GM20431 (cell line): ENCODE data around the gene LILRB5.
"Not testable (repeated sequence)": the region's sequence is repeated elsewhere in the genome, so short reads cannot be mapped to it uniquely, and the experiment has no call there.

ENCODE experiments used
- in situ Hi-C: fragments of 300-500 bp; cut with MseI, MboI; formaldehyde crosslinking; loops from one replicate; pipeline ENCODE4 v1.15.0; 2020; ENCODE audit warnings: low sequenced_read_pairs; ENCODE audit not compliant: unreplicated experiment

LILRB5 gene

DNA sequence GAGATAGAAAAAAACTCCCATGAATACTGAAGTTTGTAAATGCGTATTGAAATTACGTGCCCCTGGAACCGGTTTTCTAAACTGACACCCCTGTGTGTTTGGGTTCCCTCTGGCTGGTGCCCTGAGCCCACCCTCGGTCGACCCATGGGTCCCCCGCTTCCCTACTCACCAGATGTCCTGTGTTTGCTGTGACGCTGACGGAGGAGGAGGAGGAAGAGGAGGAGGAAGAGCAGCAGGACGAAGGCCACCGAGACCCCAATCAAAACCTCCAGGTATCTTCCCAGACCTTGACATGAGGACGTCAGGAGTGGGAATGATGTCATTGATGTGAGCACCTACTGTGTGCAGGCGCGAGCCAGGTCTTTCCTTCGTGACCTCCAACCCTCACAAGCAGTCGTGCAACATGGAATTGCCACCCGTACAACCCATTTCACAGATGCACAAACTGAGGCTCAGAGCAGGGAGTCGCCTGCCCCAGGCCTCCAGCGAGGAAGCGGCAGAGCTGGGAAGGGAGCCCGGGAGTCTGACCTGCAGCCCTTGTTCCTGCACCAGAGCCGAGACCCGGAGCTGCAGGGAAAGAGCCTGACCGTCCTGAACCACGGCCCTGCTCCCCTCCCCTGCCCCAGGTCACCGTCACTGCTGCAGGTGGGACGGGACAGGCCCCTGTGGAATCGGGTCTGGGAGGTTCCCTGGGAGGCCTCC is 38.0 kb downstream of the LILRB5 start:
- in situ Hi-C loops: no loop called here

DNA sequence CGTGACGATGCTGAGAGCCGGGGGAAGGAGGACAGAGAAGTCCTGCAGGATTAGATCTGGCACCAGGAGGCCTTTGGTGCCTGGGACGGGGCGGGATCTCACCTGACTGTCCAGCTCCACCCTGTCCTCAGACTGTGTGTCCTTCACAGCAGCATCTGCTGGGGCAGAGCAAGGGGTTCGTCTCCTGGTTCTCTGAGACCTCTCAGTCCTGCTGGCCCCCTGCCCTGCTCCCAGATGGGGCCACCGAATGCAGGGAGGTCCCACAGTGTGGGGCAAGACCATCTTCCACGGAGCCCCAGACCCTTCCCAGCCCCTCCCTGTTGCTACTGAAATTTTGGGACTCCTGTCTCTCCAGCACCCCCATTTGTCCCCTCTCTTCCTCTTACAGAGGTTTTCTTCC is 38.8 kb downstream of the LILRB5 start:
- in situ Hi-C loops: no loop called here

- in situ Hi-C loops: not testable (repeated sequence)
These were observed 39.4 kb downstream of the LILRB5 start for GRCh38 chr19:54217517-54218247.

- in situ Hi-C loops: no loop called here
These were observed 40.2 kb downstream of the LILRB5 start for GRCh38 chr19:54216869-54217268.

GRCh38 chr19:54214734-54215133 is 42.3 kb downstream of the LILRB5 start:
- in situ Hi-C loops: not testable (repeated sequence)

- in situ Hi-C loops: not testable (repeated sequence)
These were observed 42.9 kb downstream of the LILRB5 start for GRCh38 chr19:54214217-54214616.

DNA sequence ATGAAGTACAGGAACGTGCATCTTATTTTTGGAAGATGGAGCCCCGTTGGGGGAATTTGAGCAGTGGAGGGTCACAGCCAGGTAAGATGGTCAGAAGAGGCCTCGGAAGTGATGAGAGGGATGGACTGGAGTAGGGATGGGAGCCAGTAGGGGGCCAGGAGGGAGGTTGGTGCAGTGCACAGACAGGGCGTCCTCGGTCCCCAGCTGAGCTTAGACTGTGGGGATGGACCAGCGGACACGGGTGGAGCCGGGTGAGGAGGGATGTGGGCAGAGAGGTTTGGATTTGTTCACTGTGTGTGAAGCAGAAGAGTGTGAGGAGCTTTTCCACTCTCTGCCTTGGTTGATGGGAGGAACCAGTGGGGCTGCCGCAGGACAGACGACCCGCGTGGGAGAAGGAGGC is 45.8 kb downstream of the LILRB5 start:
- in situ Hi-C loops: no loop called here

- in situ Hi-C loops: no loop called here
These were observed 47.1 kb downstream of the LILRB5 start for GRCh38 chr19:54209811-54210494.

DNA sequence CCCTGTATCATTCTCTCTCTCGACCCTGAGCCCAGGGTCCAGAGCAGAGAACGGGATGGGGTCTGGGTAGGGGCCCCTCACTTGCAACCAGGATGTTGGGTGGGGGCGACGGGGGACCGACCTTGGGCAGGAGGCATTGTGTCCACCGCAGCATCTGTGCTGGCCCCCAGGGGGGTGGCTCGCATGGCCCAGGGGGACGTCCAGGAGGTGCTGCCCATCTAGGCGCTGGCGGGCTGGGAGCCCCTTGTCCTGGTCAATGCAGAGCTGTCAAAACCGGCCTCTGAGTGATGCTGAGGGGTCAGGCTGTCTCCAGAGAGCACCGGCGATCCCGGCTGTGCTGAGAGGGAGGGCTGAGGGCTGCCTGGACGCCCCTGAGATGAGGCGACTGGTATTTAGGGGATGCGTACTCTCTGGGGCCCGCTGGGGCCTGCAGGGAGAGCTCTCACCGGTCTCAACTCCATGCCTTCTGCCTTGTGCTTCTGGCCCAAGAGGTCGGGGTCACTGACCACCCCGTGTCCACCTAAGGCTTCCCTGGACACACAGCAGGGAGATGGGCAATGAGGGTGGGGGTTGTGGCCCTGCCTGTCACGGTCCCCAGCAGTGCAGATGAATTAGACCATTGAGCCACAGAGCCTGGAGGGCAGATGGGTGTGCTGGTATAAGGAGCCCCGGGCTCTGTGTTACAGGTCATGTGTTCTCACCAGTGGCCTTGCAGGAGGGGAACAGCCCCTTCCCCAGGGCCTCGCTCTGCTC is 47.8 kb downstream of the LILRB5 start:
- in situ Hi-C loops: no loop called here

- in situ Hi-C loops: no loop called here
These were observed 48.4 kb downstream of the LILRB5 start for GRCh38 chr19:54208784-54209057.

GRCh38 chr19:54207983-54208783 is 48.9 kb downstream of the LILRB5 start:
- in situ Hi-C loops: no loop called here

GRCh38 chr19:54207676-54207982 is 49.4 kb downstream of the LILRB5 start:
- in situ Hi-C loops: no loop called here

- in situ Hi-C loops: not testable (repeated sequence)
These were observed 49.9 kb downstream of the LILRB5 start for GRCh38 chr19:54207193-54207592.

DNA sequence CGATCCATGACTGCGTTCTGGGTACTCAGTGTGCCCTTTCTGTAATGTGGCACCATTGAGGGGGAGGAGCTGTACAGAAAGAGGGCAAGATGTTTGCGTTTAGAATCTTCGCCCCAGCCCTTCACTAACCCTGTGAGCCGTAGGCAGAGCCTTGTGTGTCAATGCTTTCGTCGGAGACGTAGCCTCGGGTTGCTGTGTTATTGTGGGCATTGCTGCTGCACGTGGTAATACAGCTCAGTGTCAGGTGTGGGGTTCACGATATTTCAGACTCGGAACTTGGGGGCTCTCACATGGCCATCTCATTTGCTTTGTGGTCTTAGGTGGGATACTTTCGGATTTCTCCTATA is 50.3 kb downstream of the LILRB5 start:
- in situ Hi-C loops: no loop called here

DNA sequence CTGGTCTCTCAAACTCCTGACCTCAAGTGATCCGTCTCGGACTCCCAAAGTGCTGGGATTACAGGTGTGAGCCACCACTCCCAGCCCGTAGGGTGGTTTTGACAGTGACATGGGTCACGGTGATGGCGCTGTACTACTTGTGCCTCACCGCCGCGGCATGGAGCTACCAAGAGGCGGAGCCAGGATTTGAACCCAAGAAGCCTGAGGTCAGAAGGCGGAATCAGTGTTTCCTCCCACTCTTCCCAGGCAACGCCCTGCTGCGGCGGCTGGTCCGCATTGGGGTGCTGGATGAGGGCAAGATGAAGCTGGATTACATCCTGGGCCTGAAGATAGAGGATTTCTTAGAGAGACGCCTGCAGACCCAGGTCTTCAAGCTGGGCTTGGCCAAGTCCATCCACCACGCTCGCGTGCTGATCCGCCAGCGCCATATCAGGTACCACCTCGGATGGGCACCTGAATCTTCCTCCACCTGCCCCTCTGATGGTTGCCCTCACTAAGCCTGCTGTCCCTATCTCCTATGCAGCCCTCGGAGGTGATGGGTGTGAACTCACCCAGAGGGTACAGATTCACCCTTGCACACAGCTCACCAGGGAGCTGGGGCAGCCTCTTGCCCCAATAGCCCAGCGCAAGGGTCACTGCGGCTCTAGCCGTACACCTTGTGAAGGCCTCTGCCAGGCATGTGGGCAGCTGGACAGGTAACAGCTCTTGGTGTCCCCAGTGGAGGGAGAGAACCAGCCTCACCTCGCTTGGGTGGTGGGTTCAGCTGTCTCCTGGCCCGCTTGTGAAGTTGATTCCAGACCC is 50.8 kb downstream of the LILRB5 start:
- in situ Hi-C loops: no loop called here

GRCh38 chr19:54204767-54205468 is 52.2 kb downstream of the LILRB5 start:
- in situ Hi-C loops: no loop called here

- in situ Hi-C loops: no loop called here
These were observed 53.9 kb downstream of the LILRB5 start for GRCh38 chr19:54203151-54203611.

- in situ Hi-C loops: no loop called here
These were observed 55.1 kb downstream of the LILRB5 start for GRCh38 chr19:54201980-54202379.
